CD4-positive, alpha-beta T cell treated with Interleukin-4 for 1 hour (primary cell): ENCODE measurements around the gene ITGB2.
"Not testable (repeated sequence)": the region's sequence is repeated elsewhere in the genome, so short reads cannot be mapped to it uniquely, and the experiment has no call there.

ENCODE experiments used
- DNase-seq, 2 donors: peaks; one replicate each; pipeline ENCODE4 v3.0.0-alpha.2; 2020 to 2022

Gene ITGB2

GRCh38 chr21:44880405-44881197 is 40.1 kb downstream of the ITGB2 start:
- DNase-seq, result peak in 1 of 2 donors; percentile 33

GRCh38 chr21:44879238-44879637 is 41.5 kb downstream of the ITGB2 start:
- not testable (repeated sequence) for DNase-seq

GRCh38 chr21:44878053-44878982 is 42.4 kb downstream of the ITGB2 start:
- DNase-seq, result peak in 1 of 2 donors; percentile 50

- DNase-seq, result no peak
These were observed 43.7 kb downstream of the ITGB2 start for GRCh38 chr21:44876849-44877575.

- peak in 1 of 2 donors; percentile 47 for DNase-seq
These were observed 45.4 kb downstream of the ITGB2 start for GRCh38 chr21:44875316-44875700.

GRCh38 chr21:44874497-44875315 is 46.0 kb downstream of the ITGB2 start:
- DNase-seq, result peak; percentile 52 to 59

GRCh38 chr21:44874240-44874496 is 46.5 kb downstream of the ITGB2 start:
- no peak for DNase-seq

GRCh38 chr21:44873356-44874239 is 47.1 kb downstream of the ITGB2 start, which contains the start of gene PTTG1IP:
PTTG1IP (minus strand) TSS chr21:44873690; CDS start chr21:44873616, 74 bp downstream.
- DNase-seq, result peak; percentile 99

- no peak for DNase-seq
These were observed 47.9 kb downstream of the ITGB2 start for GRCh38 chr21:44872649-44873355.

GRCh38 chr21:44872323-44872648 is 48.4 kb downstream of the ITGB2 start:
- no peak for DNase-seq

- DNase-seq, result no peak
These were observed 49.0 kb downstream of the ITGB2 start for GRCh38 chr21:44871576-44872269.

GRCh38 chr21:44870748-44871495 is 49.8 kb downstream of the ITGB2 start:
- DNase-seq, result no peak

GRCh38 chr21:44869781-44870747 is 50.6 kb downstream of the ITGB2 start:
- peak in 1 of 2 donors; percentile 46 for DNase-seq

GRCh38 chr21:44868707-44869106 is 52.0 kb downstream of the ITGB2 start:
- DNase-seq, result no peak

- DNase-seq, result peak; percentile 48 to 68
These were observed 52.5 kb downstream of the ITGB2 start for GRCh38 chr21:44867999-44868700.

GRCh38 chr21:44867464-44867863 is 53.2 kb downstream of the ITGB2 start:
- DNase-seq, result no peak

- no peak for DNase-seq
These were observed 53.9 kb downstream of the ITGB2 start for GRCh38 chr21:44866780-44867179.
